ENCODE results near the gene SH2D3C. TPM values are rescaled to one million over a fixed set of nuclear protein-coding genes. Genes with fewer than 3 reads are reported as not detected.
A peak's percentile ranks its signal among the peaks of the same experiment; 100 is the strongest.

SH2D3C gene
- total and polyA plus RNA-seq, 7 donors, result 1.4 to 11.3 (median 5.0) TPM

- H3K27me3 ChIP-seq, result no peaks in the 10 kb centered on the region
- no peaks in the 10 kb centered on the region for H3K9me3 ChIP-seq
- no peak for DNase-seq
- 97 to 98% methylated on average over 2 of the region's 2 CpGs for whole genome bisulfite sequencing, 2 donors
- intact Hi-C loops (cut with DNase I), result no loop called here
- H3K4me3 ChIP-seq, result no peak overlapping the region
- TF ChIP-seq POLR2A (IDR thresholded peaks at IDR 0.05), result no peak
- TF ChIP-seq POLR2AphosphoS5 (IDR thresholded peaks at IDR 0.05), result no peak
- TF ChIP-seq CTCF (IDR thresholded peaks at IDR 0.05), result no peak
- TF ChIP-seq EP300 (IDR thresholded peaks at IDR 0.05), result no peak
- H3K27ac ChIP-seq, result peak overlapping the region; percentile 81 to 84 (median 82)
- H3K4me1 ChIP-seq, result peaks cover 0 to 17% (median 7%) of the 10 kb centered on the region in 4 donors
- H3K36me3 ChIP-seq, result no peaks in the 10 kb centered on the region
These were observed 78.3 kb downstream of the SH2D3C start for GRCh38 chr9:127700140-127700539.

DNA sequence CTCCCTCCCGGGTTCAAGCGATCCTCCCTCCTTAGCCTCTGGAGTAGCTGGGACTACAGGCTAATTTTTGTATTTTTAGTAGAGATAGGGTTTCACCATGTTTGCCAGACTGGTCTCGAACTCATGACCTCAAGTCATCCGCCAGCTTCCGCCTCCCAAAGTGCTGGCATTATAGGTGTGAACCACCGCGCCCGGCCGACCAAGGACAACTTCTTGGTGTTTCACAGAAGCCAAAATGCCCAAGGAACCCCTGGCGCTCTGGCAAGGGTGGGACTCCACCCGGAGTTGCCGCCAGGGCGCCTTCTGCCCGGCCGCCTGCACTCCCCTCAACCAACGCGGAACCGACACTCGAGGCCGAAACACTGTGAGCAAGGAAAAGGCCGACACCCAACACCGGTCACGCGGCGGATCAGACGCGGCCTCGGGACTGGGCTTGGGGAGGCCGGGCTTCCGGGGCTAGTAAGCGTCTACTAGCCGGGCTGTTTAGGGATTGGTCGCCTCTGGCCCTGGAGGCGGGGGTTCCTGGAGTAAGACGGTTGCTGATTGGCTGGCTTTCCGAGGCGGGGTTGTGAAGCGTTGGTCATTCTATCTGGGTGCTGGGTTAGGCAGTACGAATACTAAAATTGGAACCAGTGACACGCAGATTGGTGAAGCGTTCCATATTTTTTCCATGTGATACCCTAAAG is 79.3 kb downstream of the SH2D3C start:
- 15 to 19% methylated on average over 41 of the region's 41 CpGs for WGBS, 2 donors
- TF ChIP-seq CTCF (IDR thresholded peaks at IDR 0.05) (peak in 1 of 4 experiments; percentile 28), EP300 (IDR thresholded peaks at IDR 0.05) (peak in 1 of 4 donors; percentile 22), POLR2A (IDR thresholded peaks at IDR 0.05) (peak in 1 of 2 donors; percentile 26), POLR2AphosphoS5 (IDR thresholded peaks at IDR 0.05) (peak; percentile 72 to 86 (median 76))

GRCh38 chr9:127698386-127698785 is 80.1 kb downstream of the SH2D3C start:
- Histone ChIP-seq H3K4me1 (peaks cover 0 to 17% (median 7%) of the 10 kb centered on the region in 4 donors), H3K27me3 (no peaks in the 10 kb centered on the region), H3K36me3 (peaks cover 0 to 4% (median 0%) of the 10 kb centered on the region in 4 donors), H3K27ac (peak overlapping the region; percentile 81 to 84 (median 82)), H3K4me3 (no peak overlapping the region), H3K9me3 (no peaks in the 10 kb centered on the region)
- intact Hi-C loops (cut with DNase I), result no loop called here
- no peak for TF ChIP-seq POLR2A (IDR thresholded peaks at IDR 0.05)
- no peak for TF ChIP-seq EP300 (IDR thresholded peaks at IDR 0.05)
- no peak for TF ChIP-seq POLR2AphosphoS5 (IDR thresholded peaks at IDR 0.05)
- TF ChIP-seq CTCF (IDR thresholded peaks at IDR 0.05), result no peak
- 86 to 91% methylated on average over 5 of the region's 5 CpGs for WGBS, 2 donors
- no peak for DNase-seq

More for the DNA sequence above, 79.3 kb downstream of the SH2D3C start:
- peak; percentile 99 for DNase-seq
- Histone ChIP-seq H3K36me3 (no peaks in the 10 kb centered on the region), H3K27ac (peak overlapping the region; percentile 81 to 84 (median 82)), H3K4me1 (peaks cover 0 to 17% (median 7%) of the 10 kb centered on the region in 4 donors), H3K4me3 (peak overlapping the region in 3 of 4 donors; percentile 29 to 36 (median 31)), H3K9me3 (no peaks in the 10 kb centered on the region), H3K27me3 (no peaks in the 10 kb centered on the region)
- intact Hi-C loops (cut with DNase I), result no loop called here

DNA sequence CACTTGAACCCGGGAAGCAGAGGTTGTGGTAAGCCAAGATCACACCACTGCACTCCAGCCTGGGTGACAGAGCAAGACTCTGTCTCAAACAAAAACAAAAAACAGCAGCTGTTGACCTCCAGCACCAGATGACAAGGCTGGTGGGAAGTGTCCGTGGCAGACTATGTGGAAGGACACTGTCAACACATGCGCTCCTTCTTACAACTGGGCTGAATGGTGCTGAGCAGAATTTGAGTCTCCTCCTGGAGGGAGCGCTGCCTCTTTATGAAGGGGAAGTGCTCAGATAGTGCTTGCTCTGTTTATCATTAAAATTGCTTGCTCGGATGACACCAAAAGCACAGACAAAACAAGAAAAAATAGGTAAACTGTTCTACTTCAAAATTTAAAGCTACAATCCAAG is 80.9 kb downstream of the SH2D3C start:
- H3K27me3 ChIP-seq, result no peaks in the 10 kb centered on the region
- 85 to 90% methylated on average over 5 of the region's 5 CpGs for WGBS, 2 donors
- TF ChIP-seq POLR2A (IDR thresholded peaks at IDR 0.05) (no peak), CTCF (IDR thresholded peaks at IDR 0.05) (no peak), POLR2AphosphoS5 (IDR thresholded peaks at IDR 0.05) (no peak), EP300 (IDR thresholded peaks at IDR 0.05) (no peak)
- H3K4me3 ChIP-seq, result no peak overlapping the region
- peak overlapping the region in 1 of 4 donors; percentile 15 for H3K27ac ChIP-seq
- DNase-seq, result no peak
- no peaks in the 10 kb centered on the region for H3K9me3 ChIP-seq
- peaks cover 0 to 11% (median 0%) of the 10 kb centered on the region in 4 donors for H3K36me3 ChIP-seq
- intact Hi-C loops (cut with DNase I), result no loop called here
- H3K4me1 ChIP-seq, result peaks cover 0 to 17% (median 7%) of the 10 kb centered on the region in 4 donors

Measured in sigmoid colon (tissue), 7 donors.